Measurements from ENCODE around the gene BUB1B. TPM values are rescaled to one million over a fixed set of nuclear protein-coding genes. Genes with fewer than 3 reads are reported as not detected.
"Not testable (repeated sequence)": the region's sequence is repeated elsewhere in the genome, so short reads cannot be mapped to it uniquely, and the experiment has no call there.

Gene BUB1B
- total RNA-seq, 1 experiment from 2014 or later: 192 TPM

DNA sequence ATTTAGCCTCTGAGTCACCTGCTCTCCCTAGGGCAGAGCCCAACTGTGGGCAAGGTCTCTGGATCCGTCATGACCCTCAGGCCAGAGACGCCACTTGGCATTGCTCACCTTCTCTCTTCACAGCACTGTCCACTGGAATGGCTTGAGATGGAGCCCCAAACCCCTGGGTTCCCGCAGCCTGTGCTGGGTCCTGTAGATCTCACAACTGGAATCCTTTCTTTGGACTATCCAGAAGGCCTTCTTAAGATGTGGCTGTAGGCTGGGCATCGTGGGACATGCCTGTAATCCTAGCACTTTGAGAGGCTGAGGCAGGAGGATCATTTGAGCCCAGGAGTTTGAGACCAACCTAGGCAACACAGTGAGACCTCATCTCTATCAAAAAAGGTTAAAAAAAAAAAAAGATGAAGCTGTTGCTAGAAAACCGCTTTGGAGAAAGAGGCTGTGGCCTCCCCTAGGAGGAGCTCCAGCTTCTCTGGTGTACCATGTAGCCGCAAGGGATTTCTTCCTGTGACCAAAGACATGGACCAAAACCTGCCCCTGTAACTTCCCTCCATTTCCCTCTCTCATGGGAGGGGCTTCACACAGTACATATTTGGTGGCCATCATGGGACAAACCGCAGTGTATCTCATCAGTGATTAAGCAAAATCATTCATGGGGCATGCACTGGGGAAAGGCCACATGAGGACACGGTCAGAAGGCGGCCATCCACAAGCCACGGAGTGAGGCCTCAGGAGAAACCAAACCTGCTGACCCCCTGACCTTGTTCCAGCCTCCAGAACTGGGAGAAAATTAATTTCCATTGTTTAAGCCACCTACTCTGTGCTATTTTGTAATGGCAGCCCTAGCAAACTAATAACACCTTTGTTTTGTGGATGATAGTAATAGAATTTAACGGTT, 23.3 kb upstream of the BUB1B start:
- H3K36me3 Mint-ChIP-seq: no peaks in the 10 kb centered on the region
- ChIA-PET POLR2A (interaction anchor here (0.6 to 1.1 kb wide), 3 partner anchors 24 to 415 kb away, joined by 3 to 4 read pairs (median 3); partner anchors contain the start of gene BUB1B), CTCF (interaction anchor here (0.6 to 1.7 kb wide), 12 partner anchors 18 to 137 kb away, joined by 3 to 7 read pairs (median 4); partner anchors contain the start of gene BMF)
- peaks cover 21% of the 10 kb centered on the region for H3K4me1 Mint-ChIP-seq
- TF ChIP-seq TEAD1 (CRISPR knock-in tag; IDR thresholded peaks at IDR 0.05): no peak
- no peak for TF ChIP-seq ATF3 (CRISPR knock-in tag; conservative IDR thresholded peaks at IDR 0.05)
- TF ChIP-seq RORB (CRISPR knock-in tag; IDR thresholded peaks at IDR 0.05): no peak
- TF ChIP-seq ATF1 (CRISPR knock-in tag; IDR thresholded peaks at IDR 0.05): no peak
- TF ChIP-seq TP53 (CRISPR knock-in tag; IDR thresholded peaks at IDR 0.05): no peak
- no peak for TF ChIP-seq FOXK1 (CRISPR knock-in tag; IDR thresholded peaks at IDR 0.05)
- TF ChIP-seq, protein P1, sequence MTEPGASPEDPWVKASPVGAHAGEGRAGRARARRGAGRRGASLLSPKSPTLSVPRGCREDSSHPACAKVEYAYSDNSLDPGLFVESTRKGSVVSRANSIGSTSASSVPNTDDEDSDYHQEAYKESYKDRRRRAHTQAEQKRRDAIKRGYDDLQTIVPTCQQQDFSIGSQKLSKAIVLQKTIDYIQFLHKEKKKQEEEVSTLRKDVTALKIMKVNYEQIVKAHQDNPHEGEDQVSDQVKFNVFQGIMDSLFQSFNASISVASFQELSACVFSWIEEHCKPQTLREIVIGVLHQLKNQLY (CRISPR knock-in tag; IDR thresholded peaks at IDR 0.05): no peak
- H3K4me3 Mint-ChIP-seq: no peak overlapping the region
- peak; percentile 30 for DNase-seq (ENCODE audit: low spot score)
- no peaks in the 10 kb centered on the region for H3K27me3 Mint-ChIP-seq (ENCODE audit: low read depth)
- ATAC-seq: peak; percentile 81
- no peaks in the 10 kb centered on the region for H3K9me3 Mint-ChIP-seq
- no peak overlapping the region for H3K27ac Mint-ChIP-seq

- H3K4me3 Mint-ChIP-seq; H3K27me3 Mint-ChIP-seq (ENCODE audit: low read depth); DNase-seq (ENCODE audit: low spot score); H3K36me3 Mint-ChIP-seq; H3K27ac Mint-ChIP-seq; ATAC-seq; H3K9me3 Mint-ChIP-seq: not testable (repeated sequence)
- ChIA-PET CTCF (interaction anchor here (0.7 to 1.7 kb wide), 11 partner anchors 18 to 137 kb away, joined by 3 to 7 read pairs (median 4); partner anchors contain the start of gene BMF), POLR2A (interaction anchor here (0.6 to 1.1 kb wide), 3 partner anchors 23 to 414 kb away, joined by 3 to 4 read pairs (median 3); partner anchors contain the start of gene BUB1B)
- H3K4me1 Mint-ChIP-seq: peaks cover 21% of the 10 kb centered on the region
Measured at GRCh38 chr15:40138201-40138570, 22.7 kb upstream of the BUB1B start.

DNA sequence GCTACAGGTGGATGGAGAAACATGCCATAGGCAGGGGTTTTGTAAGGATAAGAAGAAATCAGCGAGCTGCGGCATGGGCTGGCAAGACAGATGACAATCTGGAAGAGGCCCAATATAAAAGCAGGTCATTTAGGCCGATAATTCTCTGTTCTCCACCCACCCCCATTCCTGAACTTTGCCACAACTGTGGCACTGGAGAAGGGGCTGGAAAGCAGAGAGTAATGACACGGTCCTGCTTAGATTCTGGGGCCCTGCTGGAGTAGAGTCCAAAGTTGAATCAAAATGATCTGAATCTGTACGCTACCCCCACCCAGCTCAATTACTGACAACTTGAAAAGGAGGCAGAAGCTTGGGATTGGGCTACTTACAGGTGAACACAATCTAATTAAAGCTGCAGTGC, 18.4 kb upstream of the BUB1B start:
- no peak overlapping the region for H3K4me3 Mint-ChIP-seq
- peaks cover 3% of the 10 kb centered on the region for H3K4me1 Mint-ChIP-seq
- TF ChIP-seq GRHL2 (CRISPR knock-in tag; IDR thresholded peaks at IDR 0.05; ENCODE audit: insufficient replicate concordance, severe bottlenecking) (no peak), TEAD4 (CRISPR knock-in tag; IDR thresholded peaks at IDR 0.05) (no peak), ATF1 (CRISPR knock-in tag; IDR thresholded peaks at IDR 0.05) (no peak), JUN (CRISPR knock-in tag; IDR thresholded peaks at IDR 0.05) (no peak), ZNF396 (CRISPR knock-in tag; IDR thresholded peaks at IDR 0.05; ENCODE audit: borderline replicate concordance) (no peak), TCF7 (CRISPR knock-in tag; IDR thresholded peaks at IDR 0.05; ENCODE audit: low read depth) (no peak), ZSCAN18 (CRISPR knock-in tag; IDR thresholded peaks at IDR 0.05) (no peak), NFE2L1 (CRISPR knock-in tag; IDR thresholded peaks at IDR 0.05) (no peak), PRRX2 (CRISPR knock-in tag; IDR thresholded peaks at IDR 0.05) (no peak), ELF4 (CRISPR knock-in tag; IDR thresholded peaks at IDR 0.05; ENCODE audit: low read depth) (no peak), NFATC4 (CRISPR knock-in tag; IDR thresholded peaks at IDR 0.05) (no peak), TP53 (CRISPR knock-in tag; IDR thresholded peaks at IDR 0.05) (no peak)
- TF ChIP-seq, protein P2, sequence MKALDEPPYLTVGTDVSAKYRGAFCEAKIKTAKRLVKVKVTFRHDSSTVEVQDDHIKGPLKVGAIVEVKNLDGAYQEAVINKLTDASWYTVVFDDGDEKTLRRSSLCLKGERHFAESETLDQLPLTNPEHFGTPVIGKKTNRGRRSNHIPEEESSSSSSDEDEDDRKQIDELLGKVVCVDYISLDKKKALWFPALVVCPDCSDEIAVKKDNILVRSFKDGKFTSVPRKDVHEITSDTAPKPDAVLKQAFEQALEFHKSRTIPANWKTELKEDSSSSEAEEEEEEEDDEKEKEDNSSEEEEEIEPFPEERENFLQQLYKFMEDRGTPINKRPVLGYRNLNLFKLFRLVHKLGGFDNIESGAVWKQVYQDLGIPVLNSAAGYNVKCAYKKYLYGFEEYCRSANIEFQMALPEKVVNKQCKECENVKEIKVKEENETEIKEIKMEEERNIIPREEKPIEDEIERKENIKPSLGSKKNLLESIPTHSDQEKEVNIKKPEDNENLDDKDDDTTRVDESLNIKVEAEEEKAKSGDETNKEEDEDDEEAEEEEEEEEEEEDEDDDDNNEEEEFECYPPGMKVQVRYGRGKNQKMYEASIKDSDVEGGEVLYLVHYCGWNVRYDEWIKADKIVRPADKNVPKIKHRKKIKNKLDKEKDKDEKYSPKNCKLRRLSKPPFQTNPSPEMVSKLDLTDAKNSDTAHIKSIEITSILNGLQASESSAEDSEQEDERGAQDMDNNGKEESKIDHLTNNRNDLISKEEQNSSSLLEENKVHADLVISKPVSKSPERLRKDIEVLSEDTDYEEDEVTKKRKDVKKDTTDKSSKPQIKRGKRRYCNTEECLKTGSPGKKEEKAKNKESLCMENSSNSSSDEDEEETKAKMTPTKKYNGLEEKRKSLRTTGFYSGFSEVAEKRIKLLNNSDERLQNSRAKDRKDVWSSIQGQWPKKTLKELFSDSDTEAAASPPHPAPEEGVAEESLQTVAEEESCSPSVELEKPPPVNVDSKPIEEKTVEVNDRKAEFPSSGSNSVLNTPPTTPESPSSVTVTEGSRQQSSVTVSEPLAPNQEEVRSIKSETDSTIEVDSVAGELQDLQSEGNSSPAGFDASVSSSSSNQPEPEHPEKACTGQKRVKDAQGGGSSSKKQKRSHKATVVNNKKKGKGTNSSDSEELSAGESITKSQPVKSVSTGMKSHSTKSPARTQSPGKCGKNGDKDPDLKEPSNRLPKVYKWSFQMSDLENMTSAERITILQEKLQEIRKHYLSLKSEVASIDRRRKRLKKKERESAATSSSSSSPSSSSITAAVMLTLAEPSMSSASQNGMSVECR (CRISPR knock-in tag; IDR thresholded peaks at IDR 0.05; ENCODE audit: borderline replicate concordance): no peak
- ATAC-seq (no peak), DNase-seq (ENCODE audit: low spot score) (no peak)
- H3K27ac Mint-ChIP-seq: no peak overlapping the region
- CTCF ChIA-PET: interaction anchor here (1.0 to 1.3 kb wide), 3 partner anchors 14 to 167 kb away, joined by 3 read pairs; no protein-coding TSS in a partner anchor
- H3K27me3 Mint-ChIP-seq (ENCODE audit: low read depth): no peaks in the 10 kb centered on the region
- POLR2A ChIA-PET: no interaction called here
- no peaks in the 10 kb centered on the region for H3K36me3 Mint-ChIP-seq
- H3K9me3 Mint-ChIP-seq: no peaks in the 10 kb centered on the region

Data from WTC11 (cell line).